Natural killer cell treated with Interleukin-12 subunit alpha and Interleukin-12 subunit beta and Interleukin-15 and Interleukin-18, amount 100 ng/mL, for 72 hours (primary cell): ENCODE measurements around the gene POLR3H. TPM values are rescaled to one million over a fixed set of nuclear protein-coding genes. Genes with fewer than 3 reads are reported as not detected.
"Not testable (repeated sequence)": the region's sequence is repeated elsewhere in the genome, so short reads cannot be mapped to it uniquely, and the experiment has no call there.

ENCODE experiments used
- ATAC-seq, 2 donors: fragments of 150-1000 bp; cut with Tn5 transposase in 1 of 2; sonication (Bioruptor Pico), chemical (Tn5 transposase) in 1 of 2; 2 replicates each; pipeline ENCODE4 v1.10.0; 2021
- DNase-seq: peaks from one replicate; pipeline ENCODE4 v3.0.0; 2022; ENCODE audit warnings: low spot score
- H3K27ac Mint-ChIP-seq, 2 donors: 1 replicate in 1 of 2; 2 replicates in 1 of 2; pipeline ENCODE4 v1.8.0; 2022; ENCODE audit warnings: mixed read lengths in 2 of 2, mild to moderate bottlenecking in 1 of 2, moderate library complexity in 1 of 2
- H3K27me3 Mint-ChIP-seq, 2 donors: 1 replicate in 1 of 2; 2 replicates in 1 of 2; pipeline ENCODE4 v1.8.0; 2022; ENCODE audit warnings: mixed read lengths in 2 of 2
- H3K36me3 Mint-ChIP-seq: one replicate; pipeline ENCODE4 v1.8.0; 2022; ENCODE audit warnings: mixed read lengths
- H3K4me1 Mint-ChIP-seq, 2 donors: 1 replicate in 1 of 2; 2 replicates in 1 of 2; pipeline ENCODE4 v1.8.0; 2022; ENCODE audit warnings: low read depth in 2 of 2, mixed read lengths in 2 of 2, mild to moderate bottlenecking in 1 of 2
- H3K4me3 Mint-ChIP-seq: one replicate; pipeline ENCODE4 v1.8.0; 2022; ENCODE audit warnings: mixed read lengths
- H3K9me3 Mint-ChIP-seq: 2 replicates; pipeline ENCODE4 v1.8.0; 2022; ENCODE audit warnings: mixed read lengths
- total RNA-seq, 2 donors: library from RNA; stranded (reverse); gene quantifications; one replicate each; pipeline ENCODE4 v1.2.3, GENCODE V29; 2022

The POLR3H gene
- 10 to 100 TPM; 42.5 to 84.0 TPM for total RNA-seq

GRCh38 chr22:41543854-41544670 lies at the start of gene POLR3H:
Gene POLR3H, minus strand, starts transcription at chr22:41544470. Its CDS starts 369 bp downstream, at chr22:41544101.
- no peaks in the 10 kb centered on the region for H3K36me3 Mint-ChIP-seq
- DNase-seq (peak; percentile 99), ATAC-seq (peak; percentile 99 to 100)
- peaks cover 29 to 33% of the 10 kb centered on the region in 2 donors for H3K4me1 Mint-ChIP-seq
- H3K27ac Mint-ChIP-seq: peak within 1 kb of the TSS; percentile 79 to 96
- no peaks in the 10 kb centered on the region for H3K9me3 Mint-ChIP-seq
- H3K27me3 Mint-ChIP-seq: no peaks in the 10 kb centered on the region
- peak within 1 kb of the TSS; percentile 99 for H3K4me3 Mint-ChIP-seq

GRCh38 chr22:41593336-41593960 lies 49.2 kb upstream of the POLR3H start:
- not testable (repeated sequence) for H3K4me3 Mint-ChIP-seq, ATAC-seq, H3K4me1 Mint-ChIP-seq, H3K27me3 Mint-ChIP-seq, H3K27ac Mint-ChIP-seq, H3K36me3 Mint-ChIP-seq, DNase-seq, H3K9me3 Mint-ChIP-seq

- ATAC-seq (peak; percentile 99), DNase-seq (peak; percentile 100)
- Mint-ChIP-seq H3K36me3 (no peaks in the 10 kb centered on the region), H3K9me3 (no peaks in the 10 kb centered on the region), H3K4me1 (peaks cover 0 to 4% of the 10 kb centered on the region in 2 donors), H3K4me3 (peak within 1 kb of the TSS; percentile 93), H3K27ac (peak within 1 kb of the TSS; percentile 71 to 74), H3K27me3 (no peaks in the 10 kb centered on the region)
Measured at GRCh38 chr22:41589391-41590241, 45.3 kb upstream of the POLR3H start, which contains the start of gene PMM1. Gene PMM1, minus strand, starts transcription at chr22:41589840. Its CDS starts 35 bp downstream, at chr22:41589805.

- Mint-ChIP-seq H3K4me3 (no peak overlapping the region), H3K36me3 (peaks cover 3% of the 10 kb centered on the region)
- no peak for DNase-seq
Measured at GRCh38 chr22:41587347-41587723, 43.1 kb upstream of the POLR3H start.

GRCh38 chr22:41585898-41586297 lies 41.6 kb upstream of the POLR3H start:
- peaks cover 0 to 7% of the 10 kb centered on the region in 2 donors for H3K4me1 Mint-ChIP-seq
- H3K9me3 Mint-ChIP-seq: no peaks in the 10 kb centered on the region
- H3K27ac Mint-ChIP-seq: no peak overlapping the region
- peaks cover 6% of the 10 kb centered on the region for H3K36me3 Mint-ChIP-seq
- H3K4me3 Mint-ChIP-seq: no peak overlapping the region
- ATAC-seq (no peak), DNase-seq (no peak)
- H3K27me3 Mint-ChIP-seq: no peaks in the 10 kb centered on the region

More at GRCh38 chr22:41587347-41587723, 43.1 kb upstream of the POLR3H start:
- Mint-ChIP-seq H3K4me1 (peaks cover 0 to 7% of the 10 kb centered on the region in 2 donors), H3K9me3 (no peaks in the 10 kb centered on the region), H3K27me3 (no peaks in the 10 kb centered on the region), H3K27ac (no peak overlapping the region)
- ATAC-seq: no peak

GRCh38 chr22:41584881-41585280 lies 40.6 kb upstream of the POLR3H start:
- no peaks in the 10 kb centered on the region for H3K27me3 Mint-ChIP-seq
- no peak overlapping the region for H3K4me3 Mint-ChIP-seq
- peaks cover 0 to 7% of the 10 kb centered on the region in 2 donors for H3K4me1 Mint-ChIP-seq
- peaks cover 6% of the 10 kb centered on the region for H3K36me3 Mint-ChIP-seq
- H3K9me3 Mint-ChIP-seq: no peaks in the 10 kb centered on the region
- ATAC-seq: no peak
- no peak overlapping the region for H3K27ac Mint-ChIP-seq
- no peak for DNase-seq

GRCh38 chr22:41582694-41583093 lies 38.4 kb upstream of the POLR3H start:
- no peak for DNase-seq
- ATAC-seq: no peak
- Mint-ChIP-seq H3K9me3 (no peaks in the 10 kb centered on the region), H3K27ac (no peak overlapping the region), H3K4me1 (peaks cover 0 to 3% of the 10 kb centered on the region in 2 donors), H3K36me3 (peaks cover 6% of the 10 kb centered on the region), H3K27me3 (no peaks in the 10 kb centered on the region), H3K4me3 (no peak overlapping the region)

GRCh38 chr22:41579997-41580355 lies 35.7 kb upstream of the POLR3H start:
- ATAC-seq (no peak), DNase-seq (no peak)
- Mint-ChIP-seq H3K4me1 (peaks cover 0 to 3% of the 10 kb centered on the region in 2 donors), H3K27me3 (no peaks in the 10 kb centered on the region), H3K9me3 (no peaks in the 10 kb centered on the region), H3K27ac (no peak overlapping the region), H3K36me3 (peaks cover 6% of the 10 kb centered on the region), H3K4me3 (no peak overlapping the region)

GRCh38 chr22:41579297-41579996 lies 35.2 kb upstream of the POLR3H start:
- Mint-ChIP-seq H3K36me3 (peaks cover 6% of the 10 kb centered on the region), H3K9me3 (no peaks in the 10 kb centered on the region), H3K4me1 (peaks cover 0 to 3% of the 10 kb centered on the region in 2 donors), H3K4me3 (no peak overlapping the region), H3K27me3 (no peaks in the 10 kb centered on the region), H3K27ac (no peak overlapping the region)
- ATAC-seq (no peak), DNase-seq (no peak)

GRCh38 chr22:41578818-41579217 lies 34.5 kb upstream of the POLR3H start:
- Mint-ChIP-seq H3K4me3 (no peak overlapping the region), H3K9me3 (no peaks in the 10 kb centered on the region), H3K27me3 (no peaks in the 10 kb centered on the region), H3K36me3 (peaks cover 6% of the 10 kb centered on the region), H3K4me1 (peaks cover 0 to 3% of the 10 kb centered on the region in 2 donors), H3K27ac (no peak overlapping the region)
- ATAC-seq (no peak), DNase-seq (no peak)

GRCh38 chr22:41578114-41578513 lies 33.8 kb upstream of the POLR3H start:
- Mint-ChIP-seq H3K9me3 (no peaks in the 10 kb centered on the region), H3K4me1 (no peaks in the 10 kb centered on the region), H3K27me3 (no peaks in the 10 kb centered on the region), H3K36me3 (peaks cover 6% of the 10 kb centered on the region), H3K4me3 (no peak overlapping the region), H3K27ac (no peak overlapping the region)
- ATAC-seq (no peak), DNase-seq (no peak)

GRCh38 chr22:41576877-41577276 lies 32.6 kb upstream of the POLR3H start:
- DNase-seq (no peak), ATAC-seq (no peak)
- H3K36me3 Mint-ChIP-seq: no peaks in the 10 kb centered on the region
- H3K4me3 Mint-ChIP-seq: no peak overlapping the region
- no peak overlapping the region for H3K27ac Mint-ChIP-seq
- H3K4me1 Mint-ChIP-seq: no peaks in the 10 kb centered on the region
- H3K27me3 Mint-ChIP-seq: no peaks in the 10 kb centered on the region
- H3K9me3 Mint-ChIP-seq: no peaks in the 10 kb centered on the region

- no peaks in the 10 kb centered on the region for H3K27me3 Mint-ChIP-seq
- ATAC-seq (no peak), DNase-seq (no peak)
- H3K9me3 Mint-ChIP-seq: no peaks in the 10 kb centered on the region
- H3K4me3 Mint-ChIP-seq: no peak overlapping the region
- no peak overlapping the region for H3K27ac Mint-ChIP-seq
- no peaks in the 10 kb centered on the region for H3K36me3 Mint-ChIP-seq
- H3K4me1 Mint-ChIP-seq: no peaks in the 10 kb centered on the region
Measured at GRCh38 chr22:41575533-41575932, 31.3 kb upstream of the POLR3H start.
